GM12892 (cell line): Measurements from ENCODE around the gene PMEL.

ENCODE experiments used
- POLR2A ChIP-seq: IDR thresholded peaks from 2 replicates; pipeline ENCODE4 v1.6.1; 2011; ENCODE audit warnings: low read depth, low read length, control low read depth
- POLR2AphosphoS5 ChIP-seq: IDR thresholded peaks from 2 replicates; pipeline ENCODE4 v1.6.1; 2011; ENCODE audit warnings: low read depth, low read length, control low read depth

GRCh38 chr12:55946553-55946952 lies 19.3 kb downstream of the PMEL start:
- TF ChIP-seq POLR2A (no peak), POLR2AphosphoS5 (no peak)
